ENCODE results near the gene TEKT2. TPM values are rescaled to one million over a fixed set of nuclear protein-coding genes. Genes with fewer than 3 reads are reported as not detected.
A peak's percentile ranks its signal among the peaks of the same experiment; 100 is the strongest.

TEKT2 gene
- total RNA-seq, 2 experiments from 2014 or later = 0.22 to 0.33 TPM

- H3K27ac Mint-ChIP-seq = no peak overlapping the region
- TF ChIP-seq CTCF (IDR thresholded peaks at IDR 0.05) = no peak
- POLR2A ChIA-PET = interaction anchor here (0.7 to 1.4 kb wide), 3 partner anchors 37 to 188 kb away, joined by 3 to 5 read pairs (median 4); no protein-coding TSS in a partner anchor
These were observed 14.0 kb downstream of the TEKT2 start for GRCh38 chr1:36097693-36098585.

GRCh38 chr1:36098650-36099365 is 14.9 kb downstream of the TEKT2 start:
- DNase-seq (no peak), ATAC-seq (ENCODE audit: poor library complexity) (no peak)
- no peak overlapping the region for H3K27ac ChIP-seq (ENCODE audit: low read depth in 1 of 2, low read length in 2 of 2)
- Mint-ChIP-seq H3K27ac (no peak overlapping the region), H3K4me1 (ENCODE audit: low read depth) (no peaks in the 10 kb centered on the region), H3K27me3 (no peaks in the 10 kb centered on the region), H3K36me3 (ENCODE audit: low read depth) (peaks cover 19% of the 10 kb centered on the region), H3K4me3 (no peak overlapping the region), H3K9me3 (no peaks in the 10 kb centered on the region)
- peaks cover 25% of the 10 kb centered on the region for H3K36me3 ChIP-seq (ENCODE audit: insufficient read depth, low read length)
- no peak for TF ChIP-seq CTCF (IDR thresholded peaks at IDR 0.05)
- peaks cover 12% of the 10 kb centered on the region for H3K4me1 ChIP-seq (ENCODE audit: insufficient read depth, low read length)
- H3K27me3 ChIP-seq (ENCODE audit: control insufficient read depth in 1 of 2, insufficient read depth in 2 of 2, low read length in 2 of 2) = no peaks in the 10 kb centered on the region
- ChIA-PET CTCF (interaction anchor here (1.5 kb wide), 1 partner anchor 51 kb away, joined by 10 read pairs; the partner anchor contains the start of gene TRAPPC3), POLR2A (interaction anchor here (0.7 to 1.2 kb wide), 2 partner anchors 36 to 60 kb away, joined by 3 to 4 read pairs; no protein-coding TSS in a partner anchor)
- intact Hi-C loops (cut with DNase I, micrococcal nuclease) = loop anchor here (1.0 to 10.0 kb wide), 6 partner anchors 35 to 1336 kb away; partner anchors contain the start of gene TRAPPC3 (in 2 of the 2)
- H3K9me3 ChIP-seq (ENCODE audit: control insufficient read depth in 1 of 2, insufficient read depth in 1 of 2, low read length in 2 of 2) = no peaks in the 10 kb centered on the region
- H3K4me3 ChIP-seq (ENCODE audit: low read length) = no peak overlapping the region

More at GRCh38 chr1:36097693-36098585, 14.0 kb downstream of the TEKT2 start:
- Mint-ChIP-seq H3K9me3 (no peaks in the 10 kb centered on the region), H3K4me3 (no peak overlapping the region), H3K27me3 (no peaks in the 10 kb centered on the region), H3K36me3 (ENCODE audit: low read depth) (peaks cover 27% of the 10 kb centered on the region), H3K4me1 (ENCODE audit: low read depth) (no peaks in the 10 kb centered on the region)
- Histone ChIP-seq H3K9me3 (ENCODE audit: control insufficient read depth in 1 of 2, insufficient read depth in 1 of 2, low read length in 2 of 2) (no peaks in the 10 kb centered on the region), H3K27ac (ENCODE audit: low read depth in 1 of 2, low read length in 2 of 2) (no peak overlapping the region), H3K36me3 (ENCODE audit: insufficient read depth, low read length) (peaks cover 34% of the 10 kb centered on the region), H3K4me1 (ENCODE audit: insufficient read depth, low read length) (peaks cover 16% of the 10 kb centered on the region), H3K4me3 (ENCODE audit: low read length) (no peak overlapping the region), H3K27me3 (ENCODE audit: control insufficient read depth in 1 of 2, insufficient read depth in 2 of 2, low read length in 2 of 2) (no peaks in the 10 kb centered on the region)
- DNase-seq (no peak), ATAC-seq (ENCODE audit: poor library complexity) (no peak)
- intact Hi-C loops (cut with DNase I, micrococcal nuclease) = loop anchor here (2.0 to 10.0 kb wide), 2 partner anchors 51 to 1337 kb away; partner anchors contain the start of gene TRAPPC3 (in 2 of the 2)
- CTCF ChIA-PET = no interaction called here

GRCh38 chr1:36099681-36100341 is 15.9 kb downstream of the TEKT2 start:
- Histone ChIP-seq H3K27ac (ENCODE audit: low read depth in 1 of 2, low read length in 2 of 2) (no peak overlapping the region), H3K27me3 (ENCODE audit: control insufficient read depth in 1 of 2, insufficient read depth in 2 of 2, low read length in 2 of 2) (no peaks in the 10 kb centered on the region), H3K9me3 (ENCODE audit: control insufficient read depth in 1 of 2, insufficient read depth in 1 of 2, low read length in 2 of 2) (no peaks in the 10 kb centered on the region), H3K36me3 (ENCODE audit: insufficient read depth, low read length) (peaks cover 15% of the 10 kb centered on the region), H3K4me3 (ENCODE audit: low read length) (no peak overlapping the region), H3K4me1 (ENCODE audit: insufficient read depth, low read length) (peaks cover 12% of the 10 kb centered on the region)
- H3K9me3 Mint-ChIP-seq = no peaks in the 10 kb centered on the region
- ChIA-PET CTCF (interaction anchor here (0.6 to 1.6 kb wide), 9 partner anchors 11 to 269 kb away, joined by 3 to 10 read pairs (median 4); partner anchors contain the start of gene TRAPPC3), POLR2A (interaction anchor here (0.8 to 1.1 kb wide), 2 partner anchors 35 to 186 kb away, joined by 3 to 6 read pairs; no protein-coding TSS in a partner anchor)
- H3K27ac Mint-ChIP-seq = no peak overlapping the region
- no peaks in the 10 kb centered on the region for H3K4me1 Mint-ChIP-seq (ENCODE audit: low read depth)
- DNase-seq (peak; percentile 61 to 84 (median 71)), ATAC-seq (ENCODE audit: poor library complexity) (peak; percentile 89)
- peak; percentile 91 for TF ChIP-seq CTCF (IDR thresholded peaks at IDR 0.05)
- H3K4me3 Mint-ChIP-seq = no peak overlapping the region
- H3K27me3 Mint-ChIP-seq = no peaks in the 10 kb centered on the region
- intact Hi-C loops (cut with DNase I, micrococcal nuclease) = loop anchor here (1.0 to 10.0 kb wide), 8 partner anchors 34 to 1335 kb away; partner anchors contain the start of gene TRAPPC3 (in 2 of the 2)
- peaks cover 9% of the 10 kb centered on the region for H3K36me3 Mint-ChIP-seq (ENCODE audit: low read depth)

All from CD4-positive, alpha-beta T cell (primary cell).